Measurements from ENCODE around the gene SLC27A6.
A peak's percentile ranks its signal among the peaks of the same experiment; 100 is the strongest.

GRCh38 chr5:128949847-128950546, 15.3 kb upstream of the SLC27A6 start:
- TF ChIP-seq REST (IDR thresholded peaks at IDR 0.05; ENCODE audit: low read depth): no peak
- no peak; the same call in 1 of the 2 replicates for TF ChIP-seq NFIC (IDR thresholded peaks at IDR 0.05)
- TF ChIP-seq RAD21 (IDR thresholded peaks at IDR 0.05; ENCODE audit: low read depth): no peak
- no peak for TF ChIP-seq EGR1 (IDR thresholded peaks at IDR 0.05)
- no peak for TF ChIP-seq TCF12 (IDR thresholded peaks at IDR 0.05; ENCODE audit: low read depth)
- TF ChIP-seq EP300 (IDR thresholded peaks at IDR 0.05; ENCODE audit: borderline replicate concordance): no peak
- peak; percentile 75 for TF ChIP-seq TEAD4 (IDR thresholded peaks at IDR 0.05)
- no peak for TF ChIP-seq USF1 (IDR thresholded peaks at IDR 0.05)
- TF ChIP-seq MAX (IDR thresholded peaks at IDR 0.05): no peak
- no peak for TF ChIP-seq CREB1 (IDR thresholded peaks at IDR 0.05; ENCODE audit: low read depth)
- no peak for TF ChIP-seq FOXM1 (IDR thresholded peaks at IDR 0.05; ENCODE audit: borderline replicate concordance, low read depth)
- no peak for TF ChIP-seq TAF1 (IDR thresholded peaks at IDR 0.05; ENCODE audit: low read depth)
- TF ChIP-seq ZBTB7A (IDR thresholded peaks at IDR 0.05; ENCODE audit: low read depth): no peak
- TF ChIP-seq YY1 (IDR thresholded peaks at IDR 0.05; ENCODE audit: low read depth): no peak
